ENCODE measurements around the gene CLASP2.
"Not testable (repeated sequence)": the region's sequence is repeated elsewhere in the genome, so short reads cannot be mapped to it uniquely, and the experiment has no call there.

The CLASP2 gene

GRCh38 chr3:33690341-33690740, 27.7 kb downstream of the CLASP2 start:
- DNase-seq (ENCODE audit: low read depth in 1 of 2, low spot score in 1 of 2) = no peak

- no peak for DNase-seq (ENCODE audit: low read depth in 1 of 2, low spot score in 1 of 2)
These were observed 30.5 kb downstream of the CLASP2 start for GRCh38 chr3:33687406-33688010.

- no peak for DNase-seq (ENCODE audit: low read depth in 1 of 2, low spot score in 1 of 2)
These were observed 35.3 kb downstream of the CLASP2 start for GRCh38 chr3:33682770-33683169.

- no peak for DNase-seq (ENCODE audit: low read depth in 1 of 2, low spot score in 1 of 2)
These were observed 36.4 kb downstream of the CLASP2 start for GRCh38 chr3:33681667-33682066.

- no peak for DNase-seq (ENCODE audit: low read depth in 1 of 2, low spot score in 1 of 2)
These were observed 40.0 kb downstream of the CLASP2 start for GRCh38 chr3:33678073-33678472.

- DNase-seq (ENCODE audit: low read depth in 1 of 2, low spot score in 1 of 2) = not testable (repeated sequence)
These were observed 44.6 kb downstream of the CLASP2 start for GRCh38 chr3:33673436-33673835.

GRCh38 chr3:33668618-33669017, 49.4 kb downstream of the CLASP2 start:
- no peak for DNase-seq (ENCODE audit: low read depth in 1 of 2, low spot score in 1 of 2)

GRCh38 chr3:33665294-33665693, 52.8 kb downstream of the CLASP2 start:
- DNase-seq (ENCODE audit: low read depth in 1 of 2, low spot score in 1 of 2) = no peak

GRCh38 chr3:33664195-33664594, 53.9 kb downstream of the CLASP2 start:
- no peak for DNase-seq (ENCODE audit: low read depth in 1 of 2, low spot score in 1 of 2)

GRCh38 chr3:33663042-33663441, 55.0 kb downstream of the CLASP2 start:
- no peak for DNase-seq (ENCODE audit: low read depth in 1 of 2, low spot score in 1 of 2)

- DNase-seq (ENCODE audit: low read depth in 1 of 2, low spot score in 1 of 2) = no peak
These were observed 58.1 kb downstream of the CLASP2 start for GRCh38 chr3:33659856-33660434.

GRCh38 chr3:33658991-33659848, 58.8 kb downstream of the CLASP2 start:
- DNase-seq (ENCODE audit: low read depth in 1 of 2, low spot score in 1 of 2) = no peak

- DNase-seq (ENCODE audit: low read depth in 1 of 2, low spot score in 1 of 2) = no peak
These were observed 59.4 kb downstream of the CLASP2 start for GRCh38 chr3:33658621-33658990.

- no peak for DNase-seq (ENCODE audit: low read depth in 1 of 2, low spot score in 1 of 2)
These were observed 60.0 kb downstream of the CLASP2 start for GRCh38 chr3:33658039-33658438.

GRCh38 chr3:33652736-33653135, 65.3 kb downstream of the CLASP2 start:
- DNase-seq (ENCODE audit: low read depth in 1 of 2, low spot score in 1 of 2) = no peak

- not testable (repeated sequence) for DNase-seq (ENCODE audit: low read depth in 1 of 2, low spot score in 1 of 2)
These were observed 67.0 kb downstream of the CLASP2 start for GRCh38 chr3:33651101-33651500.

- no peak for DNase-seq (ENCODE audit: low read depth in 1 of 2, low spot score in 1 of 2)
These were observed 67.6 kb downstream of the CLASP2 start for GRCh38 chr3:33650495-33650894.

- no peak for DNase-seq (ENCODE audit: low read depth in 1 of 2, low spot score in 1 of 2)
These were observed 69.3 kb downstream of the CLASP2 start for GRCh38 chr3:33648793-33649192.

- no peak for DNase-seq (ENCODE audit: low read depth in 1 of 2, low spot score in 1 of 2)
These were observed 71.6 kb downstream of the CLASP2 start for GRCh38 chr3:33646406-33646805.

GRCh38 chr3:33645060-33645647, 72.9 kb downstream of the CLASP2 start:
- no peak for DNase-seq (ENCODE audit: low read depth in 1 of 2, low spot score in 1 of 2)

- DNase-seq (ENCODE audit: low read depth in 1 of 2, low spot score in 1 of 2) = no peak
These were observed 73.5 kb downstream of the CLASP2 start for GRCh38 chr3:33644582-33644981.

GRCh38 chr3:33642806-33643205, 75.2 kb downstream of the CLASP2 start:
- no peak for DNase-seq (ENCODE audit: low read depth in 1 of 2, low spot score in 1 of 2)

All from stimulated activated CD4-positive, alpha-beta T cell treated with anti-CD3 and anti-CD28 coated beads, Interleukin-15, amount 100 ng/mL, for 1 hour (primary cell).